ENCODE measurements around the gene FHIT.

The FHIT gene

DNA sequence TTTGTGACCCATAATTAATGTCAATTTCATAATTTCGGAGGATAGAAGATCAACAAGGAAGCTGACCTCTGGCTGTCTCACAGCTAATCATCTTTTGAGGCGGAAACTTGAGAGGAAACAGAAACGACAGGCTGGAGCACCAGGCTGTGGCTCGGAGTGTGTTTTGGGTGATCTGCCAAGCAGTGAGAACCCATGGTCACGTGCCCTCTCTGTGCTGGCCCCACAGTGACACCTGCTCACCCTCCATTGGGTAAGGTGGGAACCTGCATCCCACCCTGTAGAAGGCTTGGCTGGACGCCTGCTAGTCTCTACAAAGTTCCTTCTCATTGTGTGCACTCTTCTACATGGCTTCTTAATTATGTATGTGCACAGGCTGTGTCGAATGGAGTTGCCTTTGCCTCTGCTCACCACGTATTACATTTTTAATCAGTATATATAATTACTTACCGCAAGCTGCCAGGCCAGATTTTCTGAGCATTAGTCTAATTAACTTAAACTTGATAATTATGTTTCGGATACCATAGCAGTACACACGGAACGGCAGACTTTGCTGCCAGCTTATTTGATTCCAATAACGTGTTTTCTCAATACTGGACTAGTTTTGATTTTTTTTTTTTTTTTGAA, 1482.0 kb downstream of the FHIT start:
- TF ChIP-seq, protein P1, sequence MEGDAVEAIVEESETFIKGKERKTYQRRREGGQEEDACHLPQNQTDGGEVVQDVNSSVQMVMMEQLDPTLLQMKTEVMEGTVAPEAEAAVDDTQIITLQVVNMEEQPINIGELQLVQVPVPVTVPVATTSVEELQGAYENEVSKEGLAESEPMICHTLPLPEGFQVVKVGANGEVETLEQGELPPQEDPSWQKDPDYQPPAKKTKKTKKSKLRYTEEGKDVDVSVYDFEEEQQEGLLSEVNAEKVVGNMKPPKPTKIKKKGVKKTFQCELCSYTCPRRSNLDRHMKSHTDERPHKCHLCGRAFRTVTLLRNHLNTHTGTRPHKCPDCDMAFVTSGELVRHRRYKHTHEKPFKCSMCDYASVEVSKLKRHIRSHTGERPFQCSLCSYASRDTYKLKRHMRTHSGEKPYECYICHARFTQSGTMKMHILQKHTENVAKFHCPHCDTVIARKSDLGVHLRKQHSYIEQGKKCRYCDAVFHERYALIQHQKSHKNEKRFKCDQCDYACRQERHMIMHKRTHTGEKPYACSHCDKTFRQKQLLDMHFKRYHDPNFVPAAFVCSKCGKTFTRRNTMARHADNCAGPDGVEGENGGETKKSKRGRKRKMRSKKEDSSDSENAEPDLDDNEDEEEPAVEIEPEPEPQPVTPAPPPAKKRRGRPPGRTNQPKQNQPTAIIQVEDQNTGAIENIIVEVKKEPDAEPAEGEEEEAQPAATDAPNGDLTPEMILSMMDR (IDR thresholded peaks at IDR 0.05; ENCODE audit: borderline replicate concordance, control extremely low read depth, extremely low read depth, insufficient read depth, missing control alignments): no peak
- in situ Hi-C loops (cut with MboI; ENCODE audit: low sequenced_read_pairs, unreplicated experiment): no loop called here
- DNase-seq (ENCODE audit: low spot score): no peak

DNA sequence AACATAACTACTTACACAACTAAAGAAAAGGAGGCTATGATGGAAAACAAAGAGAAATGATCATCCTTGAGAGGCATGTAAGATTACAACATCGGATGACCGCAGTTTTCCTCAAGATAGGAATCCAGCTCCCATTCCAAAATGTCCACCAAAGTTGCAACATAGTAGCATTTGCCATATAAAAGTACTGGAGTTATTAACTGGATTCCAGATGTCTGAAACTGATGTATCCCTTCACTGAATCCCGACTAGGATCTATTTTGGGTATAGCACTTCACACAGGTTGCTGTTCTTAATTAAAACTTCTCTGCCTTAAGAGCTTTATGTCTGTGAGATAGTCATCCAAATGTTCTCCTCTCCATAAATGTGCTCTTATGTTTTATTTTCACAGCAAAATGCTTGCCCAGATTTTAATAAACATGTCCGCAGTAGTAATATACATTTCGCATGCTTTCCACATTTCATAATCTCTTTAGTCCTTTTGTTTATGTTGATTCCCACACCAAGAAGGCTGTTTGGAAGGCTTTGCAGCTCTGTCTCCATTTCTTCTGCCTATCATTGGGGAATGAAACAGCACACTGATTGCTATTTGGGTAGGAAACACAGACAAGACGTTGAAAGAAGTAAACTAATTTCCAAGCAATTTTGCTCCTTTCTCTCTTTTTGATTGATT, 1484.9 kb downstream of the FHIT start:
- in situ Hi-C loops (cut with MboI; ENCODE audit: low sequenced_read_pairs, unreplicated experiment): no loop called here
- TF ChIP-seq, protein P1 (IDR thresholded peaks at IDR 0.05; ENCODE audit: borderline replicate concordance, control extremely low read depth, extremely low read depth, insufficient read depth, missing control alignments): no peak
- no peak for DNase-seq (ENCODE audit: low spot score)

DNA sequence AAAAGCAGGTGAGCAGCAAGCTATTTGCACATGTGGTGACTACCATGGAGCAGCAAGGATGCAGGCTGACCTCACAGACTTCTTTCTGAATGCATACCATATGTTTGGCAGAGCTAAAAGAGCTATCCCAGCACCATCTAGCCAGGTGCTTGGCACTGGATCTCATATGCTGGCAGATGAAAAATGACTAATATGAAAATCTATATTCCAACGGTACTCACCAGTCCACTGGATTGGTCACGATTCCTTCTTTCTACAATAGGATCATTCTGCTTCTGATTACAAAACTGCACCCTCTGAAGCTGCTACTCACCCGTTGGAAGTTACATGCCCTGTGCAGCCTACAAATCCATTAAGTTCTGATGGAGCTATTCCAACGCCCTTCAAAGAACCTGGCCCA, 1487.1 kb downstream of the FHIT start:
- TF ChIP-seq, protein P1 (IDR thresholded peaks at IDR 0.05; ENCODE audit: borderline replicate concordance, control extremely low read depth, extremely low read depth, insufficient read depth, missing control alignments): no peak
- in situ Hi-C loops (cut with MboI; ENCODE audit: low sequenced_read_pairs, unreplicated experiment): no loop called here
- no peak for DNase-seq (ENCODE audit: low spot score)

DNA sequence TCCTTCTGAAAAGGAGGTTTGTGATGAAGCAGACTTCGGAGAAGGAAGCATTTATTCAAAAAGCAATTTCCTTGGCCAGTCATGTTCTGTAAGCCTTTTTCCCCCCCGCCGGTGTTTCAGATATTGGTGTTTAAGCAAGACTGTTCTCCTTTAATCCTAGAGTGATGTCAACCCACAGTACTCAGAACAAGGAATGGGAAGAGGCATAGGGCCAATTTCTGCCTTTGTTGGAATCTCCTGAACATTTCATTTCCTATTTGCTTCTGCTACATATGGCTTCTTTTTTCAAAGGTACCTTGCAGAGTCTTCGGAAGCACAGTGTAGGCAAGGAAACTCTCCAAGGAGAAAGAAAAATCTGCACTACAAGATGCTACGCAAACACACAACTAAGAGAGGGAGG, 1488.3 kb downstream of the FHIT start:
- in situ Hi-C loops (cut with MboI; ENCODE audit: low sequenced_read_pairs, unreplicated experiment): no loop called here
- TF ChIP-seq, protein P1 (IDR thresholded peaks at IDR 0.05; ENCODE audit: borderline replicate concordance, control extremely low read depth, extremely low read depth, insufficient read depth, missing control alignments): no peak

DNA sequence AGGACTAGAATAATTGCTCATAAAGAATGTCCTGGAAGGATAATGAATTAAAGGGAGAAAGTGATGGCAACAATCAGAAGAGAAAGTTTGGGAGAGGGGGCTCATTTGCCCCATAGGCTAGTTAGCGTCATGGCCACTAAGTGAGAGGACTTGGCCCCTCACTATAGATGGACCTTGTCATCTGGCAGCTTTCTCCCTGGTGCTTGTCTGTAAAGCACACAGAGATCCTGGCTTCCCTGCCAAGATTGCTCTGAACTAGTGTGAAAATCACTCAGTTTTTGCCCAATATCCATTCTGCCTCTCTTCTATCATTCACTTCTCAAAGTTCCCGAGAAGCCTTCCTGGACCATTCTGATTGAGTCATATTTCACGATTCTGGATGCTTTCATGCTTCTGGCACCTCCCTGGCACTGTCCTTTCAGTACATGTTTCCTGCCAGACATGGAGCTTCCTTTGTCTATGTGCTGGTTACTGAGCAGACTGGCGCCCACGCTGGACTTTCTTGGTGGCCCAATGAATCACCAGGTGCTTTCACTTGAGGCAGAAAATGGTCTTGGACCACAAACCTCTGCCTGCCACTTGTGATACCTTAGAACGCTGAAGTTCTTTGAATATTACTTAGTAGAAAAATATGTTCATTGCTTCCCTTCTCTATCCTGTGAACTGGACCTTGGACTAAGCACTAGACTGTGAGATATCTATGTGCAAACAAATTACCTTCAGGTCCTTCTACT, 1491.8 kb downstream of the FHIT start:
- in situ Hi-C loops (cut with MboI; ENCODE audit: low sequenced_read_pairs, unreplicated experiment): no loop called here
- no peak for DNase-seq (ENCODE audit: low spot score)
- TF ChIP-seq, protein P1 (IDR thresholded peaks at IDR 0.05; ENCODE audit: borderline replicate concordance, control extremely low read depth, extremely low read depth, insufficient read depth, missing control alignments): no peak

More for the DNA sequence above, 1488.3 kb downstream of the FHIT start:
- no peak for DNase-seq (ENCODE audit: low spot score)

DNA sequence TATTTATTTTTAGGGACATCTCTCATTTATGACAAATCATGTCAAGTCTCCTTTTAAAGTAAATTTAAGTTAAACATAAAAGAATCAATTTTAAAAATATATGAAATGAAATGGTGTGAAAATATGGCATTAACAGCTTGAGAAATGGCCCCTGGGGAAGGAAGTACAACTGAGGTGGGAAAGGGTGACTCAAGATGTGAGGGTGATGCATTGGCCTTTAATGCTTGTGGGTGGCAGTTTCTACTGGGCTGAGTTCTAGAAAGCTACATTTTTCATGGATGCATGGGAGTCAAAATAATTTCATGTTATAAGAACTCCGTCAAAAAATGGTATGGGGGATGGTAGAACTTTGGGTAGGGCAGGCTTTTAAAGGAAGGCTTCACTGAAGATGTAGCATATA, 1492.6 kb downstream of the FHIT start:
- TF ChIP-seq, protein P1 (IDR thresholded peaks at IDR 0.05; ENCODE audit: borderline replicate concordance, control extremely low read depth, extremely low read depth, insufficient read depth, missing control alignments): no peak
- in situ Hi-C loops (cut with MboI; ENCODE audit: low sequenced_read_pairs, unreplicated experiment): no loop called here

More for the DNA sequence above, 1492.6 kb downstream of the FHIT start:
- DNase-seq (ENCODE audit: low spot score): no peak
